OCI-LY1 (cell line): Measurements from ENCODE around the gene UACA.

Experiments used
- H2AFZ ChIP-seq: fragments of 200-600 bp; sonication (generic), shearing (Covaris generic); 2 replicates; pipeline ENCODE4 v1.6.0; 2014; ENCODE audit warnings: antibody characterized with exemption, mild to moderate bottlenecking, low read length
- H3F3A ChIP-seq: fragments of 200-600 bp; sonication (generic), shearing (Covaris generic); 2 replicates; pipeline ENCODE4 v1.6.0; 2014; ENCODE audit warnings: mild to moderate bottlenecking, antibody characterized with exemption, low read length, moderate library complexity; ENCODE audit not compliant: insufficient read depth
- H3K27ac ChIP-seq: fragments of 200-600 bp; sonication (generic); 2 replicates; pipeline ENCODE4 v1.5.1; 2014; ENCODE audit warnings: low read length, mixed run types, mild to moderate bottlenecking, low read depth; ENCODE audit not compliant: poor library complexity, severe bottlenecking
- H3K27me3 ChIP-seq: fragments of 200-600 bp; sonication (generic); 2 replicates; pipeline ENCODE4 v1.6.0; 2014; ENCODE audit warnings: antibody characterized with exemption, mild to moderate bottlenecking, low read length, moderate library complexity; ENCODE audit not compliant: insufficient read depth
- H3K36me3 ChIP-seq: fragments of 200-600 bp; sonication (generic); 2 replicates; pipeline ENCODE4 v1.6.1; 2014; ENCODE audit warnings: mild to moderate bottlenecking, antibody characterized with exemption, low read length, moderate library complexity, mixed read lengths; ENCODE audit not compliant: insufficient read depth
- H3K4me1 ChIP-seq: fragments of 200-600 bp; sonication (generic); 2 replicates; pipeline ENCODE4 v1.5.1; 2014; ENCODE audit warnings: mild to moderate bottlenecking, low read length, moderate library complexity; ENCODE audit not compliant: insufficient read depth, severe bottlenecking
- H3K4me2 ChIP-seq: fragments of 200-600 bp; sonication (generic), shearing (Covaris generic); 2 replicates; pipeline ENCODE4 v1.6.1; 2014; ENCODE audit warnings: low read length
- H3K4me3 ChIP-seq: fragments of 200-600 bp; sonication (generic); 2 replicates; pipeline ENCODE4 v1.5.1; 2014; ENCODE audit warnings: low read length, low read depth, mild to moderate bottlenecking, mixed read lengths; ENCODE audit not compliant: poor library complexity, severe bottlenecking
- H3K79me2 ChIP-seq: fragments of 200-600 bp; shearing (Covaris generic); 2 replicates; pipeline ENCODE4 v1.6.1; 2016; ENCODE audit warnings: mixed run types, low read length, mixed read lengths; ENCODE audit not compliant: insufficient read depth
- H3K9ac ChIP-seq: fragments of 200-600 bp; sonication (generic), shearing (Covaris generic); 2 replicates; pipeline ENCODE4 v1.6.1; 2014; ENCODE audit warnings: mild to moderate bottlenecking, low read length, mixed read lengths
- H3K9me2 ChIP-seq: fragments of 200-600 bp; sonication (generic), shearing (Covaris generic); 2 replicates; pipeline ENCODE4 v1.6.1; 2014; ENCODE audit warnings: low read depth, mild to moderate bottlenecking, low read length, mixed read lengths
- H3K9me3 ChIP-seq: fragments of 200-600 bp; shearing (Covaris generic); 2 replicates; pipeline ENCODE4 v1.6.1; 2014; ENCODE audit warnings: low read length, mixed read lengths
- H4K20me1 ChIP-seq: fragments of 200-600 bp; sonication (generic), shearing (Covaris generic); 2 replicates; pipeline ENCODE4 v1.6.0; 2016; ENCODE audit warnings: mild to moderate bottlenecking, low read length; ENCODE audit not compliant: insufficient read depth
- EZH2 ChIP-seq: fragments of 200-600 bp; sonication (generic), shearing (Covaris generic); IDR thresholded peaks from 2 replicates; pipeline ENCODE4 v1.8.0; 2017; ENCODE audit warnings: borderline replicate concordance, mixed run types, mild to moderate bottlenecking, antibody characterized with exemption, low read length, moderate library complexity, mixed read lengths
- TF ChIP-seq, protein P1 (sequence below): fragments of 200-600 bp; sonication (generic), shearing (Covaris generic); IDR thresholded peaks from 2 replicates; pipeline ENCODE4 v1.5.1; 2017; ENCODE audit warnings: mild to moderate bottlenecking, antibody characterized with exemption, low read length, moderate library complexity, mixed read lengths

UACA gene

DNA sequence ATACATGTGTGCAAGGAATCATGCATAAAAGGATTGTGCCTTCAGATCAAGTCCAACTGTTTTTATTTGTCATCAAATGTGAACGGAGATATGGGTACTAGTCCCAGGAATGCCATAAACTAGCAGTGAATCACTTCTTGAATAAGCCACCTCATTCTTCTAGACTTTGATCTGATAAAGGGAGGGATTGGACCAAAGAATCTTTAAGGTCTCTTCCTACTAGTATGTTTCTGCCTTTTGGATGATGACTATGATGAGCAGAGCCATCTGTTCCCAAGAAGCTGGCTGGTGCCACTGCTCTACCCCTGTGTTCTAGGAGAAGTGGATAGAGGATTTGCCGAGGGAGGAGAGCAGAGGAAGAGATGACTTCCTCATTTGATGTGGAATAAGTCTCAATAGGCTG is 28.8 kb upstream of the UACA start:
- Histone ChIP-seq H3K9ac (no peak overlapping the region), H4K20me1 (no peaks in the 10 kb centered on the region), H3F3A (no peaks in the 10 kb centered on the region), H3K9me2 (no peaks in the 10 kb centered on the region), H3K9me3 (no peaks in the 10 kb centered on the region), H3K4me2 (no peak overlapping the region), H3K4me1 (no peaks in the 10 kb centered on the region), H3K36me3 (no peaks in the 10 kb centered on the region), H3K4me3 (no peak overlapping the region), H3K79me2 (no peaks in the 10 kb centered on the region), H2AFZ (no peak overlapping the region), H3K27me3 (peaks cover 3% of the 10 kb centered on the region; the same call in 1 of the 2 replicates), H3K27ac (no peak overlapping the region)
- TF ChIP-seq, protein P1, sequence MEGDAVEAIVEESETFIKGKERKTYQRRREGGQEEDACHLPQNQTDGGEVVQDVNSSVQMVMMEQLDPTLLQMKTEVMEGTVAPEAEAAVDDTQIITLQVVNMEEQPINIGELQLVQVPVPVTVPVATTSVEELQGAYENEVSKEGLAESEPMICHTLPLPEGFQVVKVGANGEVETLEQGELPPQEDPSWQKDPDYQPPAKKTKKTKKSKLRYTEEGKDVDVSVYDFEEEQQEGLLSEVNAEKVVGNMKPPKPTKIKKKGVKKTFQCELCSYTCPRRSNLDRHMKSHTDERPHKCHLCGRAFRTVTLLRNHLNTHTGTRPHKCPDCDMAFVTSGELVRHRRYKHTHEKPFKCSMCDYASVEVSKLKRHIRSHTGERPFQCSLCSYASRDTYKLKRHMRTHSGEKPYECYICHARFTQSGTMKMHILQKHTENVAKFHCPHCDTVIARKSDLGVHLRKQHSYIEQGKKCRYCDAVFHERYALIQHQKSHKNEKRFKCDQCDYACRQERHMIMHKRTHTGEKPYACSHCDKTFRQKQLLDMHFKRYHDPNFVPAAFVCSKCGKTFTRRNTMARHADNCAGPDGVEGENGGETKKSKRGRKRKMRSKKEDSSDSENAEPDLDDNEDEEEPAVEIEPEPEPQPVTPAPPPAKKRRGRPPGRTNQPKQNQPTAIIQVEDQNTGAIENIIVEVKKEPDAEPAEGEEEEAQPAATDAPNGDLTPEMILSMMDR: no peak
- no peak for TF ChIP-seq EZH2

DNA sequence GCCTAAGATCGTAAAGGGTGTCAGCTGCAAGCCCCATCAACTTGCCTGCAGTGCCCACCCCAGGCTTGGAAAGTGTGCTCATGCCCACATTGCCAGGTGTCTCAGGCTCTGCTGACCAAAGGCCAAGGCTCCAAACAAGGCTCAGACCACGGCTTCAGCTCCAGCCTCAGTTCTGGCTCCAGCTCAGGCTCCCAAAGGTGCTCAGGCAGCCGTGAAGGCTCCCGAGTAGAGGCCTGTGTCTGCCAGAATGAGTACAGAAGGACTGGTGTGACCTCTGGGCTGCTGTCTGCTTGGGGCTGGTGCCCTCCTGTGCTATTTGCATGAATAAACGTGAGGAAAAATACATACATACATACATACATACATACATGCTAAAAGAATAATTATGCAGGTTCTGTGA is 27.9 kb upstream of the UACA start:
- Histone ChIP-seq H3K9ac (no peak overlapping the region), H3K9me2 (no peaks in the 10 kb centered on the region), H3K4me1 (no peaks in the 10 kb centered on the region), H4K20me1 (no peaks in the 10 kb centered on the region), H3F3A (no peaks in the 10 kb centered on the region), H3K4me3 (no peak overlapping the region), H3K36me3 (no peaks in the 10 kb centered on the region), H3K9me3 (no peaks in the 10 kb centered on the region), H3K27ac (no peak overlapping the region), H2AFZ (no peak overlapping the region), H3K4me2 (no peak overlapping the region), H3K79me2 (no peaks in the 10 kb centered on the region), H3K27me3 (peaks cover 3% of the 10 kb centered on the region; the same call in 1 of the 2 replicates)
- TF ChIP-seq, protein P1: no peak
- no peak for TF ChIP-seq EZH2

DNA sequence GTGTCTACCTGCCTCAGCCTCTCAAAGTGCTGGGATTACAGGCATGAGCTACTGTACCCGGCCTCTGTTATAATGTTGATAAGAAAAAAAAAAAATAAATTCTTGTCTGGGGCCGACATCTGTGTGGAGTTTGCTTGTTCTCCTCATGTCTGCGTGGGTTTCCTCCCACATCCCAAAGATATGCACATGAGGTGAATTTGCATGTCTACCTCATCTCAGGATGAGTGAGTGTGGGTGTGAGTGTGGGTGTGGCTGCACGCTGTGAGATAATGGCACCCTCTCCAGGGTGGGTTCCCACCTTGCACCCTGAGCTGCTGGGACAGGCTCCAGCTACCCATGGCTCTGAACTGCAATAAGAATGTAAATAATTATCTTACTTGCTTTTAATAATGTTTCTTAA is 25.9 kb upstream of the UACA start:
- Histone ChIP-seq H3K27ac (no peak overlapping the region), H3K9me2 (no peaks in the 10 kb centered on the region), H3K4me1 (no peaks in the 10 kb centered on the region), H4K20me1 (no peaks in the 10 kb centered on the region), H3K4me2 (no peak overlapping the region), H3K9ac (no peak overlapping the region), H3K36me3 (no peaks in the 10 kb centered on the region), H3K27me3 (peaks cover 3% of the 10 kb centered on the region; the same call in 1 of the 2 replicates), H3K4me3 (no peak overlapping the region), H3F3A (no peaks in the 10 kb centered on the region), H3K9me3 (no peaks in the 10 kb centered on the region), H2AFZ (no peak overlapping the region), H3K79me2 (no peaks in the 10 kb centered on the region)
- TF ChIP-seq, protein P1: no peak
- TF ChIP-seq EZH2: no peak
